WI38 (cell line): ENCODE measurements around the gene DNM2.

Experiments used
- H3K4me3 ChIP-seq: 2 replicates; pipeline ENCODE4 v1.5.1; 2011; ENCODE audit warnings: low read depth, mild to moderate bottlenecking, control low read depth, low read length
- CTCF ChIP-seq: IDR thresholded peaks from 2 replicates; pipeline ENCODE4 v1.5.1; 2012; ENCODE audit warnings: low read depth, mild to moderate bottlenecking, control low read depth, low read length

The DNM2 gene

GRCh38 chr19:10748195-10748926 lies 30.5 kb downstream of the DNM2 start:
- no peak for TF ChIP-seq CTCF

GRCh38 chr19:10748927-10749434 lies 31.1 kb downstream of the DNM2 start:
- H3K4me3 ChIP-seq, result no peak overlapping the region
- TF ChIP-seq CTCF, result no peak

More at GRCh38 chr19:10748195-10748926, 30.5 kb downstream of the DNM2 start:
- H3K4me3 ChIP-seq, result no peak overlapping the region

GRCh38 chr19:10749435-10750384 lies 31.8 kb downstream of the DNM2 start:
- TF ChIP-seq CTCF, result no peak
- no peak overlapping the region for H3K4me3 ChIP-seq

DNA sequence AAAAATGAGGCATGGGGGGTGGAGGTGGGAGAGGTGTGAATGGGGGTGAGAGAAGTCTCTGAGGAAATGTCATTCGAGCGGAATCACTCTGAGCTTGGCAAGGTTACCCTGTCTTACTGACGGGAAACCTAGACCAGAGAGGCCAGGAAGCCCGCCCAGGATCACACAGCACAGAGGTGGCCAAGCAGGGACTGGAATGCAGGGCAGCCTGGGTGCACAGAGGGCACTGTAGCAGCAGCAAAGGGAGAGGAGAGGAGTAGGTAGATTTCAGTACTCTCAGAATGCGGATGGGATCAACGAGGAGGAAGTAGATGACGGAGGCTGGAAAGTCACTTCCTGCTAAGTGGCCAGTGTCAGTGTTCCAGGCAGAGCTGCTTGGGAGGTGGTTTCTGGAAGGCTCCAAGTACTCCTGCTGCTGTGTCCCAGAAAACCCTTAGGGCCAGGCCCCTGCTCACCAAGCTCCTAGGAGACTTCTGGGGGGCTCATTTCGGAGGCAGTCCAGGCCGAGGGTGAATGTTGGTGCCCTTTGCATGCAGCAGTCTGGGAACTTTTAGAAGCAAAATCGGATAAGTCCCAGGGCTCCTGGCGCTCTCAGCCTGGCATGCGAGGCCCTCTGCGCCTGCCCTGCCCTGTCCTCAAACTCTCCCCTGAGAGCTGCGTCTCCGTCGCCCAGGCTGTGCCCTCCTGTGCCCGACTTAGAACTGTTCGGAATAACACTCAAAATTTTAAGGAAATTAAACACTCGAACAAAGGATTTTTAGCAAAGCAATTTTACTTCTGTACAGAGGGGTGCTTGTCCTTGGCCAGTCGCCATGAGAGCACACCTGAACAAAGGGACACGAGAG lies 33.5 kb downstream of the DNM2 start:
- no peak overlapping the region for H3K4me3 ChIP-seq
- TF ChIP-seq CTCF, result no peak

DNA sequence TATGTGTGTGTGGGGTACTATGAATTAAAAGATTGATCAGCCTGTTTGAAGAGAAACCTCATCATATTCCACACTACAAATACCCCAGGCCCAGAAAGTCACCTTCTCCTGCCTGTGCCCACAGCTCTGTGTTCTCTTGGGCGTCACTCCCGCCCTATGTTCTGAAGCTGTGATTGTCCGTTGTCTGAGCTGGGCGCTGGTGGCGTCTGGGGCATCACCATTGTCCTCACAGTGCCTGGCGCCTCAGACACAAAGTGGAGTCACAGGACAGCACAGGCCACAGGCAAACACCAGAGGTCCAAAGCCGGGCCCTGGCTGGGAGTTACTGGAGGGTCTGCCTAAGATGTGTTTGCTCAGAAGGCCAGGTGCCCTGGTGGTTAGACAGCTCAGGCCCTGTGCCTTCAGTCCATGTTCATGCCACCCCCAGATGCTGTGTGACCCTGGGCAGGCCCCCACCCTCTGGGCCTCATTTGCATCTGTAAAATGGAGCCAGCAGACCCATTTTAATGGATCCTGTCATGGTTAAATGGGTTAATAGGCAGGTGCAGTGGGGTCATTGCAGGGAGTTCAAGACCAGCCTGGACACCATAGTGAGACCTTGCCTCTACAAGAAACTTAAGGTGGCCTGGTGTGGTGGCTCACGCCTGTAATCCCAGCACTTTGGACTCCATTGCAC lies 34.5 kb downstream of the DNM2 start:
- H3K4me3 ChIP-seq, result no peak overlapping the region
- no peak for TF ChIP-seq CTCF

- H3K4me3 ChIP-seq, result no peak overlapping the region
- no peak for TF ChIP-seq CTCF
Observed at GRCh38 chr19:10752913-10753704, 35.2 kb downstream of the DNM2 start.
